HEK293 (cell line): ENCODE results near the gene AVEN.
A peak's percentile ranks its signal among the peaks of the same experiment; 100 is the strongest.

Experiments used
- CTCF ChIA-PET: fragments of 350-600 bp; formaldehyde crosslinking; extraction: SDS; loops from one replicate; lab custom pipeline; 2021; ENCODE audit warnings: antibody characterized with exemption; lab: Yijun Ruan, JAX
- POLR2A ChIA-PET: fragments of 300-600 bp; formaldehyde crosslinking; extraction: SDS; loops from one replicate; lab custom pipeline; 2020; ENCODE audit warnings: antibody characterized with exemption, inconsistent platforms; lab: Yijun Ruan, JAX
- H3K27ac ChIP-seq: fragments of 200-500 bp; sonication (Bioruptor generic); 2 replicates; pipeline ENCODE4 v1.5.1; 2014; ENCODE audit warnings: low read depth, low read length, control low read depth, inconsistent platforms; ENCODE audit errors: extremely low read depth
- H3K36me3 ChIP-seq, 2 experiments: fragments of 200-500 bp in 1 of 2; sonication (Bioruptor generic) in 1 of 2; 1 replicate in 1 of 2; 2 replicates in 1 of 2; pipeline ENCODE4 v1.5.1; 2014 to 2017; ENCODE audit warnings: inconsistent platforms in 2 of 2, low read length in 2 of 2; ENCODE audit not compliant: control insufficient read depth in 2 of 2, insufficient read depth in 1 of 2
- H3K4me1 ChIP-seq: fragments of 200-500 bp; sonication (Bioruptor generic); 2 replicates; pipeline ENCODE4 v1.5.1; 2014; ENCODE audit warnings: mild to moderate bottlenecking, low read length, inconsistent platforms; ENCODE audit not compliant: control insufficient read depth, insufficient read depth
- H3K4me3 ChIP-seq: 2 replicates; pipeline ENCODE4 v1.5.1; 2011; ENCODE audit warnings: low read depth, mild to moderate bottlenecking, control low read depth, low read length, moderate library complexity
- H3K9me3 ChIP-seq: fragments of 200-500 bp; sonication (Bioruptor generic); 2 replicates; pipeline ENCODE4 v1.5.1; 2014; ENCODE audit warnings: low read depth, low read length, inconsistent platforms; ENCODE audit not compliant: control insufficient read depth, insufficient read depth
- FEZF1 ChIP-seq: fragments of 450-650 bp; formaldehyde crosslinking; IDR thresholded peaks from 2 replicates; pipeline ENCODE4 v1.5.1; 2016; ENCODE audit warnings: missing biosample characterization, missing genetic modification characterization
- GFI1B ChIP-seq: fragments of 450-650 bp; formaldehyde crosslinking; IDR thresholded peaks from 2 replicates; pipeline ENCODE4 v1.5.1; 2016; ENCODE audit warnings: missing biosample characterization, missing genetic modification characterization
- GLI2 ChIP-seq: fragments of 450-650 bp; formaldehyde crosslinking; IDR thresholded peaks from 2 replicates; pipeline ENCODE4; 2017; ENCODE audit warnings: missing biosample characterization, missing genetic modification characterization, low read depth, borderline replicate concordance
- KLF7 ChIP-seq: fragments of 450-650 bp; formaldehyde crosslinking; IDR thresholded peaks from 2 replicates; pipeline ENCODE4 v1.5.1; 2016; ENCODE audit warnings: missing biosample characterization, missing genetic modification characterization, borderline replicate concordance
- MZF1 ChIP-seq: fragments of 450-650 bp; formaldehyde crosslinking; IDR thresholded peaks from 2 replicates; pipeline ENCODE4 v1.5.1; 2017; ENCODE audit warnings: missing biosample characterization, missing genetic modification characterization, borderline replicate concordance
- RBAK ChIP-seq: fragments of 450-650 bp; formaldehyde crosslinking; IDR thresholded peaks from 2 replicates; pipeline ENCODE4 v1.5.1; 2016; ENCODE audit warnings: missing biosample characterization, missing genetic modification characterization
- SCRT1 ChIP-seq: fragments of 450-650 bp; formaldehyde crosslinking; IDR thresholded peaks from 2 replicates; pipeline ENCODE4 v1.5.1; 2016; ENCODE audit warnings: missing biosample characterization, missing genetic modification characterization, borderline replicate concordance
- SCRT2 ChIP-seq: fragments of 450-650 bp; formaldehyde crosslinking; IDR thresholded peaks from 2 replicates; pipeline ENCODE4 v1.5.1; 2016; ENCODE audit warnings: missing biosample characterization, missing genetic modification characterization
- SP2 ChIP-seq: fragments of 450-650 bp; formaldehyde crosslinking; IDR thresholded peaks from 2 replicates; pipeline ENCODE4 v1.5.1; 2016; ENCODE audit warnings: missing biosample characterization, missing genetic modification characterization
- TCF7L2 ChIP-seq: IDR thresholded peaks from 2 replicates; pipeline ENCODE4 v1.6.1; 2011; ENCODE audit warnings: low read depth, mild to moderate bottlenecking, inconsistent platforms, low read length, moderate library complexity, borderline replicate concordance
- ZBTB48 ChIP-seq: fragments of 450-650 bp; formaldehyde crosslinking; IDR thresholded peaks from 2 replicates; pipeline ENCODE4 v1.5.1; 2016; ENCODE audit warnings: missing biosample characterization, missing genetic modification characterization
- ZIC2 ChIP-seq: fragments of 450-650 bp; formaldehyde crosslinking; IDR thresholded peaks from 2 replicates; pipeline ENCODE4 v1.5.1; 2016; ENCODE audit warnings: missing biosample characterization, missing genetic modification characterization
- ZNF10 ChIP-seq: fragments of 450-650 bp; formaldehyde crosslinking; IDR thresholded peaks from 2 replicates; pipeline ENCODE4 v1.5.1; 2017; ENCODE audit warnings: missing biosample characterization, missing genetic modification characterization
- ZNF112 ChIP-seq: fragments of 450-650 bp; formaldehyde crosslinking; IDR thresholded peaks from 2 replicates; pipeline ENCODE4 v1.5.0; 2017; ENCODE audit warnings: missing biosample characterization, missing genetic modification characterization
- ZNF214 ChIP-seq: fragments of 450-650 bp; formaldehyde crosslinking; IDR thresholded peaks from 2 replicates; pipeline ENCODE4 v1.5.1; 2017; ENCODE audit warnings: missing biosample characterization, mild to moderate bottlenecking, missing genetic modification characterization, borderline replicate concordance
- ZNF239 ChIP-seq: fragments of 450-650 bp; formaldehyde crosslinking; IDR thresholded peaks from 2 replicates; pipeline ENCODE4 v1.5.1; 2016; ENCODE audit warnings: missing biosample characterization, missing genetic modification characterization
- ZNF266 ChIP-seq: fragments of 450-650 bp; formaldehyde crosslinking; IDR thresholded peaks from 2 replicates; pipeline ENCODE4 v1.5.1; 2016; ENCODE audit warnings: missing biosample characterization, missing genetic modification characterization, low read depth
- ZXDB ChIP-seq: fragments of 450-650 bp; formaldehyde crosslinking; IDR thresholded peaks from 2 replicates; pipeline ENCODE4 v1.5.1; 2016; ENCODE audit warnings: missing biosample characterization, missing genetic modification characterization
- TF ChIP-seq, protein P1 (sequence below): fragments of 450-650 bp; formaldehyde crosslinking; IDR thresholded peaks from 2 replicates; pipeline ENCODE4 v1.5.1; 2016; ENCODE audit warnings: missing biosample characterization, missing genetic modification characterization
- TF ChIP-seq, protein P2 (sequence below): fragments of 450-650 bp; formaldehyde crosslinking; conservative IDR thresholded peaks from 2 replicates; pipeline ENCODE4 v1.5.1; 2016; ENCODE audit warnings: low read depth, missing biosample characterization, missing genetic modification characterization

AVEN gene

DNA sequence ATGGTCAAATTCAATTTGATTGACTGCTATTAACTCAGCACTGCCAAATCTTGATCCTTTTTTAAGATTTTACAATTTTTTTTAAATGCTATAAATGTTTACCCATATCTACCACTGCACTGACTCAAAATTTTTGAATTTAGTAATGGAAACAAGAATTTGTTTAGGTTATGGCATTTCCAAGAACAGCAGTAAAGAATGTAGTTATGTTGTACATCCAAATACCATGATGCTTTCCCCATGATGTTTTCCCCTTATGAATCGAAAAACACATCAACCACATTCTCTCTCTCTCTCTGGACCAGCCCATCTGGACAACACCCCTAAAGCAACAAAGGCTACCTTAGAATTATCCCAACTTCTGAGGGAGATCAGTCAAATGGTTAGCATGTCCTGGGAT is 56.5 kb downstream of the AVEN start:
- CTCF ChIA-PET, result no interaction called here
- TF ChIP-seq GFI1B (tag by site-specific recombination), result no peak
- TF ChIP-seq ZIC2 (tag by site-specific recombination), result no peak
- TF ChIP-seq, protein P1, sequence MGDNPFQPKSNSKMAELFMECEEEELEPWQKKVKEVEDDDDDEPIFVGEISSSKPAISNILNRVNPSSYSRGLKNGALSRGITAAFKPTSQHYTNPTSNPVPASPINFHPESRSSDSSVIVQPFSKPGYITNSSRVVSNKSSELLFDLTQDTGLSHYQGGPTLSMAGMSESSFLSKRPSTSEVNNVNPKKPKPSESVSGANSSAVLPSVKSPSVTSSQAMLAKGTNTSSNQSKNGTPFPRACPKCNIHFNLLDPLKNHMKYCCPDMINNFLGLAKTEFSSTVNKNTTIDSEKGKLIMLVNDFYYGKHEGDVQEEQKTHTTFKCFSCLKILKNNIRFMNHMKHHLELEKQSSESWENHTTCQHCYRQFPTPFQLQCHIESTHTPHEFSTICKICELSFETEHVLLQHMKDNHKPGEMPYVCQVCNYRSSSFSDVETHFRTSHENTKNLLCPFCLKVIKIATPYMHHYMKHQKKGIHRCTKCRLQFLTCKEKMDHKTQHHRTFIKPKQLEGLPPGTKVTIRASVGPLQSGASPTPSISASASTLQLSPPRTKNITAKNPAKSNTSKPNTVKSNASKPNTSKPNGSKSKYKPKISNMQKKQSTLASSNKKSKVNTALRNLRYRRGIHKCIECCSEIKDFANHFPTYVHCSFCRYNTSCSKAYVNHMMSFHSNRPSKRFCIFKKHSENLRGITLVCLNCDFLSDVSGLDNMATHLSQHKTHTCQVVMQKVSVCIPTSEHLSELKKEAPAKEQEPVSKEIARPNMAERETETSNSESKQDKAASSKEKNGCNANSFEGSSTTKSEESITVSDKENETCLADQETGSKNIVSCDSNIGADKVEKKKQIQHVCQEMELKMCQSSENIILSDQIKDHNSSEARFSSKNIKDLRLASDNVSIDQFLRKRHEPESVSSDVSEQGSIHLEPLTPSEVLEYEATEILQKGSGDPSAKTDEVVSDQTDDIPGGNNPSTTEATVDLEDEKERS (tag by site-specific recombination), result no peak
- TF ChIP-seq KLF7 (tag by site-specific recombination), result no peak
- TF ChIP-seq ZNF214, result no peak
- no peak for TF ChIP-seq ZNF112
- no peak for TF ChIP-seq TCF7L2
- no peak for TF ChIP-seq ZNF239 (tag by site-specific recombination)
- no peak for TF ChIP-seq FEZF1 (tag by site-specific recombination)
- no peak for TF ChIP-seq RBAK (tag by site-specific recombination)
- TF ChIP-seq ZNF266 (tag by site-specific recombination), result no peak
- TF ChIP-seq, protein P2, sequence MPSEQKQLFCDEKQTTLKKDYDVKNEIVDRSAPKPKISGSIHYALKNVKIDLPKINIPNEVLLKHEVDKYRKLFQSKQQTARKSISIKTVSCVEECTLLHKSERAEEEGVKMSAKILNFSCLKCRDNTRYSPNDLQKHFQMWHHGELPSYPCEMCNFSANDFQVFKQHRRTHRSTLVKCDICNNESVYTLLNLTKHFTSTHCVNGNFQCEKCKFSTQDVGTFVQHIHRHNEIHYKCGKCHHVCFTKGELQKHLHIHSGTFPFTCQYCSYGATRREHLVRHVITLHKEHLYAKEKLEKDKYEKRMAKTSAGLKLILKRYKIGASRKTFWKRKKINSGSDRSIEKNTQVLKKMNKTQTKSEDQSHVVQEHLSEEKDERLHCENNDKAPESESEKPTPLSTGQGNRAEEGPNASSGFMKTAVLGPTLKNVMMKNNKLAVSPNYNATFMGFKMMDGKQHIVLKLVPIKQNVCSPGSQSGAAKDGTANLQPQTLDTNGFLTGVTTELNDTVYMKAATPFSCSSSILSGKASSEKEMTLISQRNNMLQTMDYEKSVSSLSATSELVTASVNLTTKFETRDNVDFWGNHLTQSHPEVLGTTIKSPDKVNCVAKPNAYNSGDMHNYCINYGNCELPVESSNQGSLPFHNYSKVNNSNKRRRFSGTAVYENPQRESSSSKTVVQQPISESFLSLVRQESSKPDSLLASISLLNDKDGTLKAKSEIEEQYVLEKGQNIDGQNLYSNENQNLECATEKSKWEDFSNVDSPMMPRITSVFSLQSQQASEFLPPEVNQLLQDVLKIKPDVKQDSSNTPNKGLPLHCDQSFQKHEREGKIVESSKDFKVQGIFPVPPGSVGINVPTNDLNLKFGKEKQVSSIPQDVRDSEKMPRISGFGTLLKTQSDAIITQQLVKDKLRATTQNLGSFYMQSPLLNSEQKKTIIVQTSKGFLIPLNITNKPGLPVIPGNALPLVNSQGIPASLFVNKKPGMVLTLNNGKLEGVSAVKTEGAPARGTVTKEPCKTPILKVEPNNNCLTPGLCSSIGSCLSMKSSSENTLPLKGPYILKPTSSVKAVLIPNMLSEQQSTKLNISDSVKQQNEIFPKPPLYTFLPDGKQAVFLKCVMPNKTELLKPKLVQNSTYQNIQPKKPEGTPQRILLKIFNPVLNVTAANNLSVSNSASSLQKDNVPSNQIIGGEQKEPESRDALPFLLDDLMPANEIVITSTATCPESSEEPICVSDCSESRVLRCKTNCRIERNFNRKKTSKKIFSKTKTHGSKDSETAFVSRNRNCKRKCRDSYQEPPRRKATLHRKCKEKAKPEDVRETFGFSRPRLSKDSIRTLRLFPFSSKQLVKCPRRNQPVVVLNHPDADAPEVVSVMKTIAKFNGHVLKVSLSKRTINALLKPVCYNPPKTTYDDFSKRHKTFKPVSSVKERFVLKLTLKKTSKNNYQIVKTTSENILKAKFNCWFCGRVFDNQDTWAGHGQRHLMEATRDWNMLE (tag by site-specific recombination), result no peak
- TF ChIP-seq ZNF10 (tag by site-specific recombination), result no peak
- Histone ChIP-seq H3K4me3 (no peak overlapping the region), H3K27ac (no peak overlapping the region), H3K36me3 (no peaks in the 10 kb centered on the region), H3K9me3 (no peaks in the 10 kb centered on the region), H3K4me1 (no peaks in the 10 kb centered on the region)
- POLR2A ChIA-PET, result no interaction called here

DNA sequence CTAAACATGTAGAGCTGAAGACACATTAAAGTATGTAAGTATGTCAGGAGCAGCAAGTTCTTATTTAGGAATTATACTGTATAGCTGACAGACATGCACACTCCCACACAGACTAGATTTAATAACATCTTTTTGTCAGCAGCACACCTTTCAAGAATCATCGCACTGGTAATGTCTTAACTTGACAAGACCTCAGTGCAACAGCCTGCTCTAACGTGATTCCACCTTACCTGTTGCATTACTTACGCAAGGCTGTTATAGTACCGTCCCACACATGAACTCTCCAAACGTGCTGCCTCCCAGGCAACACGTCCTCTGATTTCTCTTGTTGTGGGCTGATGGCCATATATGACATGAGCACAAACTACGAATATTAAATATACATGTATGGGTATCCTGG is 58.8 kb downstream of the AVEN start:
- no peak overlapping the region for H3K4me3 ChIP-seq
- TF ChIP-seq GLI2 (no peak), ZBTB48 (tag by site-specific recombination) (no peak), SCRT1 (tag by site-specific recombination) (peak; percentile 73), SP2 (tag by site-specific recombination) (no peak), SCRT2 (tag by site-specific recombination) (peak; percentile 87), MZF1 (tag by site-specific recombination) (no peak), ZXDB (no peak)
- POLR2A ChIA-PET, result no interaction called here
- H3K36me3 ChIP-seq, result no peaks in the 10 kb centered on the region
- H3K27ac ChIP-seq, result no peak overlapping the region
- CTCF ChIA-PET, result interaction anchor here (0.5 to 0.9 kb wide), 2 partner anchors 14 to 243 kb away, joined by 3 read pairs; no protein-coding TSS in a partner anchor
- no peaks in the 10 kb centered on the region for H3K9me3 ChIP-seq
- H3K4me1 ChIP-seq, result no peaks in the 10 kb centered on the region
